Mesothelial cell of epicardium (in vitro differentiated cells): Measurements from ENCODE around the gene ZNF14. TPM values are rescaled to one million over a fixed set of nuclear protein-coding genes. Genes with fewer than 3 reads are reported as not detected.

Source experiments
- DNase-seq, 2 experiments: peaks; one replicate each; pipeline ENCODE4 v3.0.0; 2021; ENCODE audit warnings: low spot score in 2 of 2; ENCODE audit not compliant: unreplicated experiment in 2 of 2
- H3K27ac Mint-ChIP-seq: 2 replicates; pipeline ENCODE4 v1.8.0; 2021; ENCODE audit warnings: mixed read lengths
- H3K27me3 Mint-ChIP-seq: 2 replicates; pipeline ENCODE4 v1.8.0; 2021; ENCODE audit warnings: low read depth, mixed read lengths
- H3K36me3 Mint-ChIP-seq: 2 replicates; pipeline ENCODE4 v1.8.0; 2021; ENCODE audit warnings: mixed read lengths
- H3K4me1 Mint-ChIP-seq: 2 replicates; pipeline ENCODE4 v1.8.0; 2021; ENCODE audit warnings: mixed read lengths
- H3K4me3 Mint-ChIP-seq: 2 replicates; pipeline ENCODE4 v1.8.0; 2021; ENCODE audit warnings: mild to moderate bottlenecking, moderate library complexity, mixed read lengths
- H3K9me3 Mint-ChIP-seq: 2 replicates; pipeline ENCODE4 v1.8.0; 2021; ENCODE audit warnings: mixed read lengths
- CTCF ChIP-seq: fragments of 200-600 bp; sonication (generic); IDR thresholded peaks from one replicate; pipeline ENCODE4 v1.5.0; 2021; ENCODE audit warnings: antibody characterized with exemption; ENCODE audit not compliant: unreplicated experiment
- total RNA-seq: library from RNA; stranded (reverse); gene quantifications from 3 replicates; pipeline ENCODE4 v1.2.1, GENCODE V29; 2021

Gene ZNF14
- total RNA-seq, 1 donor from 2014 or later = 11.7 TPM

- no peak for DNase-seq
- H3K4me1 Mint-ChIP-seq = no peaks in the 10 kb centered on the region
- no peak overlapping the region for H3K27ac Mint-ChIP-seq
- no peak overlapping the region for H3K4me3 Mint-ChIP-seq
- no peak for TF ChIP-seq CTCF
- no peaks in the 10 kb centered on the region for H3K27me3 Mint-ChIP-seq
- H3K9me3 Mint-ChIP-seq = no peaks in the 10 kb centered on the region
- H3K36me3 Mint-ChIP-seq = no peaks in the 10 kb centered on the region
These were observed 10.3 kb upstream of the ZNF14 start for GRCh38 chr19:19743176-19743575.

GRCh38 chr19:19742773-19743172, 9.9 kb upstream of the ZNF14 start:
- H3K36me3 Mint-ChIP-seq = no peaks in the 10 kb centered on the region
- no peaks in the 10 kb centered on the region for H3K9me3 Mint-ChIP-seq
- no peak for TF ChIP-seq CTCF
- H3K4me3 Mint-ChIP-seq = no peak overlapping the region
- no peaks in the 10 kb centered on the region for H3K27me3 Mint-ChIP-seq
- H3K27ac Mint-ChIP-seq = no peak overlapping the region
- no peak for DNase-seq
- H3K4me1 Mint-ChIP-seq = no peaks in the 10 kb centered on the region

- no peak for TF ChIP-seq CTCF
- H3K4me3 Mint-ChIP-seq = no peak overlapping the region
- no peak for DNase-seq
- H3K9me3 Mint-ChIP-seq = no peaks in the 10 kb centered on the region
- no peaks in the 10 kb centered on the region for H3K4me1 Mint-ChIP-seq
- no peak overlapping the region for H3K27ac Mint-ChIP-seq
- H3K27me3 Mint-ChIP-seq = no peaks in the 10 kb centered on the region
- no peaks in the 10 kb centered on the region for H3K36me3 Mint-ChIP-seq
These were observed 8.3 kb upstream of the ZNF14 start for GRCh38 chr19:19741184-19741583.

GRCh38 chr19:19740755-19741154, 7.8 kb upstream of the ZNF14 start:
- Mint-ChIP-seq H3K27ac (no peak overlapping the region), H3K4me3 (no peak overlapping the region), H3K27me3 (no peaks in the 10 kb centered on the region), H3K9me3 (no peaks in the 10 kb centered on the region), H3K36me3 (no peaks in the 10 kb centered on the region), H3K4me1 (no peaks in the 10 kb centered on the region)
- TF ChIP-seq CTCF = no peak
- no peak for DNase-seq

GRCh38 chr19:19738564-19738963, 5.7 kb upstream of the ZNF14 start:
- DNase-seq = no peak
- H3K9me3 Mint-ChIP-seq = no peaks in the 10 kb centered on the region
- no peak for TF ChIP-seq CTCF
- H3K4me3 Mint-ChIP-seq = no peak overlapping the region
- no peaks in the 10 kb centered on the region for H3K27me3 Mint-ChIP-seq
- no peaks in the 10 kb centered on the region for H3K4me1 Mint-ChIP-seq
- H3K27ac Mint-ChIP-seq = no peak overlapping the region
- H3K36me3 Mint-ChIP-seq = no peaks in the 10 kb centered on the region
